Mesenchymal stem cell (in vitro differentiated cells and primary cell): ENCODE measurements around the gene CAPN9.
A peak's percentile ranks its signal among the peaks of the same experiment; 100 is the strongest.
"Not testable (repeated sequence)": the region's sequence is repeated elsewhere in the genome, so short reads cannot be mapped to it uniquely, and the experiment has no call there.

Source experiments
- DNase-seq: peaks from one replicate; pipeline ENCODE4 v3.0.0-alpha.2; 2013
- H2AFZ ChIP-seq: one replicate; pipeline ENCODE4 v1.6.1; 2013; ENCODE audit warnings: low read depth, mild to moderate bottlenecking, control low read depth, inconsistent platforms, low read length, moderate library complexity
- H2AK5ac ChIP-seq: 2 replicates; pipeline ENCODE4 v1.6.1; 2013; ENCODE audit warnings: low read length, moderate library complexity, mild to moderate bottlenecking, inconsistent platforms; ENCODE audit not compliant: severe bottlenecking
- H2BK120ac ChIP-seq: one replicate; pipeline ENCODE4 v1.6.1; 2013; ENCODE audit warnings: low read depth, mild to moderate bottlenecking, inconsistent platforms, low read length, moderate library complexity
- H2BK12ac ChIP-seq, 2 experiments: one replicate each; pipeline ENCODE4 v1.6.1; 2013; ENCODE audit warnings: inconsistent platforms in 2 of 2, low read length in 2 of 2, mild to moderate bottlenecking in 2 of 2, moderate library complexity in 2 of 2, control low read depth in 1 of 2
- H2BK15ac ChIP-seq: one replicate; pipeline ENCODE4 v1.6.1; 2013; ENCODE audit warnings: mild to moderate bottlenecking, low read depth, inconsistent platforms; ENCODE audit not compliant: poor library complexity, severe bottlenecking
- H2BK5ac ChIP-seq: 2 replicates; pipeline ENCODE4 v1.6.1; 2013; ENCODE audit warnings: low read depth, mild to moderate bottlenecking, low read length, control low read depth, inconsistent platforms; ENCODE audit not compliant: poor library complexity, severe bottlenecking
- H3K14ac ChIP-seq, 2 experiments: one replicate each; pipeline ENCODE4 v1.6.1; 2013; ENCODE audit warnings: inconsistent platforms in 2 of 2, low read length in 2 of 2, control low read depth in 1 of 2, mild to moderate bottlenecking in 1 of 2, moderate library complexity in 1 of 2
- H3K18ac ChIP-seq, 2 experiments: one replicate each; pipeline ENCODE4 v1.6.1; 2013; ENCODE audit warnings: inconsistent platforms in 2 of 2, low read length in 2 of 2, control low read depth in 1 of 2, low read depth in 1 of 2, mild to moderate bottlenecking in 1 of 2
- H3K23ac ChIP-seq, 2 experiments: one replicate each; pipeline ENCODE4 v1.6.1; 2013; ENCODE audit warnings: inconsistent platforms in 2 of 2, low read length in 2 of 2, mild to moderate bottlenecking in 2 of 2, moderate library complexity in 2 of 2, control low read depth in 1 of 2
- H3K27ac ChIP-seq: 2 replicates; pipeline ENCODE4 v1.5.1; 2013; ENCODE audit warnings: mild to moderate bottlenecking, moderate library complexity, low read length, control low read depth, inconsistent platforms; ENCODE audit not compliant: poor library complexity, severe bottlenecking
- H3K27me3 ChIP-seq, 2 experiments: 2 replicates each; pipeline versions ENCODE4 v1.6.1 to v1.7.0; 2013; ENCODE audit warnings: low read length in 2 of 2, mild to moderate bottlenecking in 2 of 2, moderate library complexity in 2 of 2, control low read depth in 1 of 2, inconsistent platforms in 1 of 2; ENCODE audit not compliant: control insufficient read depth in 1 of 2, insufficient read depth in 1 of 2
- H3K36me3 ChIP-seq, 2 experiments: 2 replicates each; pipeline versions ENCODE4 v1.6.1 to v1.7.0; 2013; ENCODE audit warnings: low read length in 2 of 2, control low read depth in 1 of 2, inconsistent platforms in 1 of 2, low read depth in 1 of 2, mild to moderate bottlenecking in 1 of 2; ENCODE audit not compliant: insufficient read depth in 2 of 2, control insufficient read depth in 1 of 2
- H3K4ac ChIP-seq, 2 experiments: one replicate each; pipeline ENCODE4 v1.6.1; 2013; ENCODE audit warnings: inconsistent platforms in 2 of 2, low read length in 2 of 2, mild to moderate bottlenecking in 2 of 2, moderate library complexity in 2 of 2, control low read depth in 1 of 2, low read depth in 1 of 2
- H3K4me1 ChIP-seq: 2 replicates; pipeline ENCODE4 v1.6.1; 2013; ENCODE audit warnings: low read depth, low read length, control low read depth; ENCODE audit not compliant: control insufficient read depth, insufficient read depth
- H3K4me2 ChIP-seq: 2 replicates; pipeline ENCODE4 v1.6.1; 2013; ENCODE audit warnings: low read length, mild to moderate bottlenecking, inconsistent platforms; ENCODE audit not compliant: poor library complexity, severe bottlenecking
- H3K4me3 ChIP-seq, 2 experiments: 2 replicates each; pipeline versions ENCODE4 v1.5.1 to v1.7.0; 2013; ENCODE audit warnings: low read length in 2 of 2, mild to moderate bottlenecking in 2 of 2, control low read depth in 1 of 2, low read depth in 1 of 2; ENCODE audit not compliant: insufficient read depth in 1 of 2
- H3K79me1 ChIP-seq: replicated peaks from 2 replicates; pipeline ENCODE4 v1.6.1; 2013; ENCODE audit warnings: mild to moderate bottlenecking, control low read depth, low read length, inconsistent platforms; ENCODE audit not compliant: poor library complexity, severe bottlenecking
- H3K9ac ChIP-seq: 2 replicates; pipeline ENCODE4 v1.7.0; 2013; ENCODE audit warnings: mild to moderate bottlenecking, low read length, moderate library complexity
- H3K9me3 ChIP-seq: 2 replicates; pipeline ENCODE4 v1.7.0; 2013; ENCODE audit warnings: mild to moderate bottlenecking, low read length; ENCODE audit not compliant: control insufficient read depth
- H4K8ac ChIP-seq: one replicate; pipeline ENCODE4 v1.6.1; 2013; ENCODE audit warnings: inconsistent platforms, mild to moderate bottlenecking, low read length, moderate library complexity
- H4K91ac ChIP-seq: one replicate; pipeline ENCODE4 v1.6.1; 2013; ENCODE audit warnings: mild to moderate bottlenecking, low read length, inconsistent platforms
- WGBS: methylation state at CpG from one replicate; pipeline ENCODE4 v1.1.7; 2013; ENCODE audit warnings: mixed read lengths; 5-methylcytosine and 5-hydroxymethylcytosine counted together

CAPN9 gene

GRCh38 chr1:230844561-230844960 is 97.4 kb downstream of the CAPN9 start:
- Histone ChIP-seq H4K91ac (peak overlapping the region; percentile 36), H2BK5ac (no peak overlapping the region), H3K9ac (no peak overlapping the region), H3K18ac (no peak overlapping the region), H2BK15ac (no peak overlapping the region), H2AFZ (no peak overlapping the region), H3K4me3 (no peak overlapping the region), H3K4me2 (no peak overlapping the region), H3K4me1 (peaks cover 17% of the 10 kb centered on the region), H3K27ac (no peak overlapping the region), H3K4ac (no peak overlapping the region), H3K14ac (peak overlapping the region in 1 of 2 experiments; percentile 5), H3K27me3 (no peaks in the 10 kb centered on the region), H2AK5ac (no peak overlapping the region), H4K8ac (no peak overlapping the region), H2BK120ac (no peak overlapping the region), H3K79me1 (peaks cover 35% of the 10 kb centered on the region), H3K9me3 (no peaks in the 10 kb centered on the region), H3K23ac (no peak overlapping the region), H2BK12ac (no peak overlapping the region), H3K36me3 (peaks cover 34 to 56% of the 10 kb centered on the region in 2 experiments)
- 97% methylated on average over 4 of the region's 4 CpGs for WGBS
- DNase-seq: no peak

- H3K27me3 ChIP-seq, H2BK12ac ChIP-seq, H2BK5ac ChIP-seq, H2BK120ac ChIP-seq, H2AK5ac ChIP-seq, H2AFZ ChIP-seq, DNase-seq, H3K4me3 ChIP-seq, H4K8ac ChIP-seq, H3K9me3 ChIP-seq, H3K9ac ChIP-seq, H3K23ac ChIP-seq, H3K4ac ChIP-seq, H2BK15ac ChIP-seq, H3K4me2 ChIP-seq, H3K14ac ChIP-seq, H3K18ac ChIP-seq, H3K27ac ChIP-seq, H4K91ac ChIP-seq: not testable (repeated sequence)
- peaks cover 34 to 50% of the 10 kb centered on the region in 2 experiments for H3K36me3 ChIP-seq
- peaks cover 35% of the 10 kb centered on the region for H3K79me1 ChIP-seq
- 70% methylated on average over 7 of the region's 7 CpGs for WGBS
- peaks cover 22% of the 10 kb centered on the region for H3K4me1 ChIP-seq
Measured at GRCh38 chr1:230845184-230845583, 98.0 kb downstream of the CAPN9 start.

- H2AFZ ChIP-seq: no peak overlapping the region
- no peak overlapping the region for H2BK12ac ChIP-seq
- H4K91ac ChIP-seq: no peak overlapping the region
- no peak overlapping the region for H2BK5ac ChIP-seq
- H3K36me3 ChIP-seq: peaks cover 23 to 38% of the 10 kb centered on the region in 2 experiments
- H3K14ac ChIP-seq: no peak overlapping the region
- H3K4me2 ChIP-seq: no peak overlapping the region
- no peak overlapping the region for H3K9ac ChIP-seq
- H2BK15ac ChIP-seq: peak overlapping the region; percentile 28
- H3K9me3 ChIP-seq: peaks cover 7% of the 10 kb centered on the region
- no peak overlapping the region for H3K4ac ChIP-seq
- peaks cover 42% of the 10 kb centered on the region for H3K4me1 ChIP-seq
- DNase-seq: no peak
- no peak overlapping the region for H2AK5ac ChIP-seq
- no peak overlapping the region for H4K8ac ChIP-seq
- H3K27me3 ChIP-seq: no peaks in the 10 kb centered on the region
- no peak overlapping the region for H2BK120ac ChIP-seq
- no peak overlapping the region for H3K4me3 ChIP-seq
- no peak overlapping the region for H3K27ac ChIP-seq
- H3K79me1 ChIP-seq: peaks cover 31% of the 10 kb centered on the region
- WGBS: 78% methylated on average over 1 of the region's 3 CpGs
- H3K23ac ChIP-seq: no peak overlapping the region
- no peak overlapping the region for H3K18ac ChIP-seq
Measured at GRCh38 chr1:230848235-230848634, 101.0 kb downstream of the CAPN9 start.

- Histone ChIP-seq H2BK12ac (peak overlapping the region; percentile 98 to 99), H3K36me3 (peaks cover 13 to 39% of the 10 kb centered on the region in 2 experiments), H3K4me1 (peaks cover 40% of the 10 kb centered on the region), H3K27me3 (no peaks in the 10 kb centered on the region), H3K18ac (peak overlapping the region; percentile 72 to 88), H2BK15ac (no peak overlapping the region), H2AFZ (no peak overlapping the region), H3K14ac (no peak overlapping the region), H3K27ac (peak overlapping the region; percentile 86), H3K4ac (peak overlapping the region; percentile 83 to 95), H3K4me3 (peak overlapping the region in 1 of 2 experiments; percentile 58), H3K79me1 (peaks cover 32% of the 10 kb centered on the region), H2BK5ac (no peak overlapping the region), H2BK120ac (peak overlapping the region; percentile 90), H3K4me2 (peak overlapping the region; percentile 44), H4K8ac (peak overlapping the region; percentile 88), H3K23ac (no peak overlapping the region), H3K9ac (peak overlapping the region; percentile 71), H3K9me3 (peaks cover 9% of the 10 kb centered on the region), H2AK5ac (peak overlapping the region; percentile 98), H4K91ac (peak overlapping the region; percentile 92)
- WGBS: 28% methylated on average over 10 of the region's 14 CpGs
- peak; percentile 87 for DNase-seq
Measured at GRCh38 chr1:230849451-230850224, 102.5 kb downstream of the CAPN9 start.
